ENCODE results near the gene ERBIN. TPM values are rescaled to one million over a fixed set of nuclear protein-coding genes. Genes with fewer than 3 reads are reported as not detected.

Gene ERBIN
- total and polyA plus RNA-seq, 4 experiments from 2014 or later: 30.6 to 98.7 (median 72.2) TPM

DNA sequence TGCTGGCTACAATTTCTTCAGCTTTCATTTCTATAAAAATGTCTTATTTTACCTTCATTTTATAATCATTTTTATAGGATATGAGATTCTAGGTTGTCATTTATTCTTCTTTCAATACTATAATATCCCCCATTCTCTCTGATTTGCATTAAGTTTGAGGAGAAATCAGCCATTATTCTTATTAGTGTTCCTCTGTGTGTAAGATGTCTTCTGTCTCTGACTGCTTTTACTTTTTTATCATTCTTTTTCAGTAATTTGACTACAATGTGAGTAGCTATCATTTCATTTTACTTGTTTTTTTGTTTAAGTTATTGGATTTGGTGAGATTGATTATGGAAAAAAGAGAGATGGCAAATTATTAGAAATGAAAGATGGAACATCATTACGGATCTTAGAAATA, 204.1 kb downstream of the ERBIN start:
- no peaks in the 10 kb centered on the region for H3K9me3 ChIP-seq (ENCODE audit: control insufficient read depth in 1 of 2, low read length in 2 of 2)
- no peaks in the 10 kb centered on the region for H3K4me1 Mint-ChIP-seq
- ChIA-PET CTCF (ENCODE audit: partially characterized antibody) (no interaction called here), POLR2A (ENCODE audit: partially characterized antibody) (no interaction called here)
- no peak overlapping the region for H3K27ac ChIP-seq (ENCODE audit: low read depth, low read length)
- no peaks in the 10 kb centered on the region for H3K27me3 ChIP-seq (ENCODE audit: insufficient read depth, low read length)
- intact Hi-C loops (cut with micrococcal nuclease): no loop called here
- H3K36me3 ChIP-seq (ENCODE audit: insufficient read depth, low read length): no peaks in the 10 kb centered on the region
- no peak overlapping the region for H3K4me3 Mint-ChIP-seq
- DNase-seq: no peak
- H3K9me3 Mint-ChIP-seq: peaks cover 2 to 11% (median 6%) of the 10 kb centered on the region in 8 donors
- no peaks in the 10 kb centered on the region for H3K4me1 ChIP-seq (ENCODE audit: insufficient read depth, low read length)
- H3K36me3 Mint-ChIP-seq: peaks cover 0 to 4% of the 10 kb centered on the region in 2 donors
- no peak overlapping the region for H3K4me3 ChIP-seq (ENCODE audit: low read length in 2 of 2)
- no peak overlapping the region for H3K27ac Mint-ChIP-seq
- peaks cover 1 to 4% of the 10 kb centered on the region in 2 donors for H3K27me3 Mint-ChIP-seq

Other genes with a start within 250 kb of the ERBIN start
- 10 to 100 TPM; 42.6 to 46.5 TPM for gene SGTB, start 204.5 kb upstream of the ERBIN start, total RNA-seq
- 10 to 100 TPM in 1 of 2 donors, 1 to 10 TPM in 1; 9.3 to 22.3 TPM for gene SGTB, start 204.5 kb upstream of the ERBIN start, polyA plus RNA-seq
- gene NLN, start 204.4 kb upstream of the ERBIN start, total RNA-seq: 1 to 10 TPM; 2.3 to 2.4 TPM
- 1 to 10 TPM; 2.9 to 3.5 TPM for gene NLN, start 204.4 kb upstream of the ERBIN start, polyA plus RNA-seq
- 10 to 100 TPM; 71.0 to 73.7 TPM for gene SREK1, start 217.7 kb downstream of the ERBIN start, total RNA-seq
- gene SREK1, start 217.7 kb downstream of the ERBIN start, polyA plus RNA-seq: 10 to 100 TPM; 14.3 to 26.0 TPM

Data from CD4-positive, alpha-beta memory T cell (primary cell).